ENCODE data around the gene ZNF366.

DNA sequence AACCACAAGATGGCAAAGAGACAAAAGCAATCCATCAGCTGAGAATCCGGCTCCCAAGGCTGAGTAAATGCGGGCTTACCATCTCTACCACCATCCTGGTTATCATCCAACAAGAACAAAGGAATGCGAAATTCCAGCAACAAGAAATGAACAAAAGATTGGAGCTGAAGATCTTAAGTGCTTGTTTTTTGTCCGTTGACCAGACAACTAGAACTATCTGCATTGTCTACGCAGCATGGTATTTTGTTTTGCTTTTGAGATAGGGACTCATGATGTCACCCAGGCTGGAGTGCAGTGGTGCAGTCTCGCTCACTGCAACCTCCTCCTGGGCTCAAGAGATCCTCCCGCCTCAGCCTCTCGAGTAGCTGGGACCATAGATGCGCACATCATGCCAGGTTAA lies 88.9 kb downstream of the ZNF366 start:
- TF ChIP-seq POLR2A (IDR thresholded peaks at IDR 0.05; ENCODE audit: low read depth, low read length) (no peak), POLR2AphosphoS5 (IDR thresholded peaks at IDR 0.05; ENCODE audit: low read depth, low read length) (no peak), PAX5 (IDR thresholded peaks at IDR 0.05; ENCODE audit: insufficient read depth, low read length, severe bottlenecking) (no peak), TAF1 (IDR thresholded peaks at IDR 0.05; ENCODE audit: low read depth, low read length) (no peak)
